GM21737 (cell line): ENCODE results near the gene EIF3F.
"Not testable (repeated sequence)": the region's sequence is repeated elsewhere in the genome, so short reads cannot be mapped to it uniquely, and the experiment has no call there.

Experiments
- ATAC-seq: cut with Tn5 transposase; IDR thresholded peaks from one replicate; pipeline ENCODE4 v1.9.1; 2021; ENCODE audit warnings: mild to moderate bottlenecking, moderate library complexity; ENCODE audit not compliant: unreplicated experiment

EIF3F gene

DNA sequence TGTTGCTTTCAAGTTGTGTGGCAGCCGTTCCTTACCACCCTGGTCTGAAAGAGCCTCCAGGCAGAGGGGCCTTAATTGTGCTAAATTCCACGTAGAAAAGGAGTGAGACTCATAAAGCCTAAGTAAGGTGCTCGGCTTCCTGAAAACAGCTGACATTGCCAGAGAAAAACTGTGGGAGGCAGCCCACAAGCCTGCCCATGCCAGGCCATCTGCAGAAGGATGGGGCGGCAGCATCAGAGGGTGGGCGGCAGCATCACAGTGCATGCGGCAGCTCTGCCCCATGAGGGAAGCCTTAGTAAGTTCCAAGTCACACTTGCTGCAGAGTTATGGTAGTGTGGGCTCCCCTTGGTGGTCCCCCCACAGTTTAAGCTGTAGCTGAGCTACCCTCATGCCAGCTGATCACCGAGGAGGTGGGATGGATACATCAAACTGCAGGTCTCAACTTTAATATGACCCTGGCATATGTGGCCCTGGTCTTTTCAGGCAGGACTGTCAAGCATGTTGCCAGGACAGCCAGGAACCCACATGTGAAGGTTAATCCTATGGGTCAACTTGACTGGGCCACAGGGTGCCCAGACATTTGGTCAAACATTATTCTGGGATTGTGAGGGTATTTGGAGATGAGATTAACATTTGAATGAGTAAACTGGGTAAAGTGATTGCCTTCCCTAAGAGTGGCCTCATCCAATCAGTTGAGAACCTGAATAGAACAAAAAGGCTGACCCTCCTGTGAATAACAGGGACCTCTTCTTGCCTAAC lies 3.1 kb upstream of the EIF3F start:
- ATAC-seq: no peak

DNA sequence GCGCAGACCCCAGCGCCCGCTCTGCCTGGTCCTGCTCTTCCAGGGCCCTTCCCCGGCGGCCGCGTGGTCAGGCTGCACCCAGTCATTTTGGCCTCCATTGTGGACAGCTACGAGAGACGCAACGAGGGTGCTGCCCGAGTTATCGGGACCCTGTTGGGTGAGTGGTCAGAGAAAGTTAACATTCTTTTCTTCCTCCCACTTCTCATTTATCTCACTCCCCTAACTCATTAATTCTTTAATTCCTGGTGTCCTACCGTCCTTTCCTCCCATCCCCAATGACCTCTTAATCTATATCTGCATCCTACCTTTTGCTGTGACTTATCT lies 385 bp downstream of the EIF3F start:
- ATAC-seq: not testable (repeated sequence)

DNA sequence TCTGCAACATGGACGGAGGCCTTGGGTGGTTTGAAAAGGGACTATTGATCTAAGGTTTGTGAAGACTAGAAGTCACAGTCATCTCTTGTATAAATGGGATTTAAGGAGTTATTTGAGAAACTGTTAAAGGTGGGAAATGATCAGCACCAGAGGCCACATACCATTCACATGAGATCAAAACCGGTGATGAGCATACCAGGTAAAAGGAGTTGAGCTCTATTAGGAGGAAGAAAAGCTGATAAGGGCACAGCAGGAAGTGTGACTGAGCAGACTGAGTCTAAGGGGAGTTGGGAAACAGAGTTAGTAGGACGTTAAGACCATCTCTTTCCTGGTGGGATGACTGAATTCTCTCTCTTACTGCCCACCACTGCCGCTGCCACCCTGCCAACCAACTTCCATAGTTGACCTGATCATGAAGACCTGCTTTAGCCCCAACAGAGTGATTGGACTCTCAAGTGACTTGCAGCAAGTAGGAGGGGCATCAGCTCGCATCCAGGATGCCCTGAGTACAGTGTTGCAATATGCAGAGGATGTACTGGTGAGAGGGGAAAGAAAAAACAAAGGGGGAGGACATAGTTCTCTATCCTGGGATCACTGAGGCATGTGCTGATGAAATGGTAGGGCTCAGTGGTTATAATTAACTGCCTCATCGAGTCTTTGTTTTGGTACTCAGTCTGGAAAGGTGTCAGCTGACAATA lies 7.6 kb downstream of the EIF3F start:
- ATAC-seq: no peak

DNA sequence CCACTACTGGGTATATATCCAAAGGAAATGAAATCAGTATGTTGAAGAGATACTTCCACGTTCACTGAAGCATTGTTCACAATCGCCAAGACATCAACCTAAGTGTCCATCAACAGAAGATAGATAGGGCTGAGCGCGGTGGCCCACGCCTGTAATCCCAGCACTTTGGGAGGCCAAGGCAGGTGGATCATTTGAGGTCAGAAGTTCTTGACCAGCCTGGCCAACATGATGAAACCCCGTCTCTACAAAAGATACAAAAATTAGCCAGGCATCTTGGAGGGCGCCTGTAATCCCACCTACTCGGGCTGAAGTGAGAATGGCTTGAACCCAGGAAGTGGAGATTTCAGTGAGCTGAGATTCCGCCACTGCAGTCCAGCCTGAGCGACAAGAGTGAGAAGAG lies 12.7 kb downstream of the EIF3F start:
- no peak for ATAC-seq

DNA sequence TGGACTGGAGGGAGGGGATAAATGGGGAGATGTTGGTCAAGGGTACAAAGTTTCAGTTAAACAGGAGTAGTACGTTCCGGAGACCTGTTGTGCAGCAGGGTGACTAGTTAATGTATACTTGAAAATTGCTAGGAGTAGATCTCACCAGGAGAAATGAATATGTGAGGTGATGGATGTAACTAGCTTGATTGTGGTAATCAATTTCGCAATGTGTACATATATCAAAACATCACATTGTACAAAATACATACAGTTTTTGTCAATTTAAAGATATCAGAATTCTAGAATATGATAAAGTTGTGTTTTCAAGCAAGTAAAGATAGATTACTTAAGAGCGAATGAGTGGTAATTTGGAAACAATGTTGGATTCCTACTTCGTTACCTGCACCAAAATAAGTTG lies 13.3 kb downstream of the EIF3F start:
- no peak for ATAC-seq

DNA sequence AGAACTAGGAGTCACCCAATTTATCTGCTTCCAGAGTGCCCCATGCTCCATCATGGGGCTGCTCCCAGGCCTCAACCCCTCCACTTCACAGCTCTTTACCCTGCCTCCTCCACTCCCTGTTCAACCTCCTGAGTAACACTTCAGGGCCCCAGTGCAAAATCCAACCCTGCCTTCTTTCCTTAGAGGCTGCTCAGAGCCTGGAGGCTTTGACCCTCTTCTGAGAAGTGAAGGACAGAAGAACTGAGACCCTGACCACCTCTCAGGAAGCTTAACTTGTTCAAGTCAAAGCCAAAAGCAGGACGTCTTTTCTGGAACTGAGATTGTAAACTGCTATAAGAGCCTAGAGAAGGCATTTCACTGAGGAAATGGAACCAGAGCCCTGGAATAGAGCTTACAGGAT lies 15.5 kb downstream of the EIF3F start:
- no peak for ATAC-seq

DNA sequence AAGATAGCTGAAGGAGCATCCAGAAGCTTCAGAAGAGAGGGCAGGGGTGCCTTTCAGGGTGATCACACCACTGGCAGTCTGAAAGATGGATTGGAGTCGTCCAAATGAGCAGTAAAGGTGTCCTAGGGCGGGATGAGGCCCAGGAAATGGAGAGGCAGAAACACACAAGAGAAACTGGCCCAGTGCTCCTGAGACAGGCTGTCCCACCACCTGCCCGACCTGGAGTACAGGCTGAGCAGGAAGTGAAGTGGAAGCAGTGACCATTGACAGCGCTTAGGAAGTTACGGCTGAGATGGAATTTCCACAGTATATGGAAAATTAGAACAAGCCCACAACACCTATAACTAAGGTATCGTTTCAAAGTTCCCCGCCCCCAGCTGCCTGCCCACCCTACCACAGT lies 16.1 kb downstream of the EIF3F start:
- ATAC-seq: no peak

DNA sequence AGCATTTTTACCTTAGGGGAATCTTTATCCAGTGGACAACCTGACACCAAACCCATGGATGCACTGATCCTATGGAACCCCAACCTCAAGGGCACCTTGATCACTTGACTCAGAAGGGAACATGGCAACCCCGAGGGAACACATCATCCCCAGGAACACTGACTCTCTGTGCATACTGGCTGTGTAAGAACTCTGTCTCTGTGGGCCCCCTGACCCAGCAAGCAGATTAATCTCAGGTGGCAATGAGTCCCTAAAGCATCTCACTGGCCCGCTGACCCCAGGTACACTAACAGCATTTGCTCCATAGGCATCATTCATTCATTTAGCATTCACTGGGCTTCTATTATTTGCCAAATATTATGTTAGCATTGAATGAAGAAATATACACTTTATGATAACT lies 16.9 kb downstream of the EIF3F start:
- no peak for ATAC-seq

DNA sequence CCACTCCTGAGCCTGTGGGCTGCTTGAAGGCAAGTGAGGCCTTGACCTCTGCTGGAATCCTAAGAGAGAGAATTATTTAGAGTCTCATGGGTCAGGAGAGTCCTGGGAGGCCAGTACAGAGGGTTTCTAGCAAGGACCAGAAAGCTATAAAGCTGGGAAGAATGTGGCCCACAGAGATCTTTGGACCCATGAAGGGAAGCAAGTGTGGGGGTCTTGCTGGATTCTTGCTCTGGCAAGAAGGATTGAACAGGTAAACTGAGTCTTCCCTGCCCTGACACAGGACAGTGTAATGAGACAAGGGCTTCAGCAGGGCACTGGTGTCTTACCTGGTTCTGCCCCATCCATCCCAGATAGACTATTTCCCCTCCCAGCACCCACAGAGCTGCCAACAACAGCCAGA lies 18.4 kb downstream of the EIF3F start:
- ATAC-seq: no peak

DNA sequence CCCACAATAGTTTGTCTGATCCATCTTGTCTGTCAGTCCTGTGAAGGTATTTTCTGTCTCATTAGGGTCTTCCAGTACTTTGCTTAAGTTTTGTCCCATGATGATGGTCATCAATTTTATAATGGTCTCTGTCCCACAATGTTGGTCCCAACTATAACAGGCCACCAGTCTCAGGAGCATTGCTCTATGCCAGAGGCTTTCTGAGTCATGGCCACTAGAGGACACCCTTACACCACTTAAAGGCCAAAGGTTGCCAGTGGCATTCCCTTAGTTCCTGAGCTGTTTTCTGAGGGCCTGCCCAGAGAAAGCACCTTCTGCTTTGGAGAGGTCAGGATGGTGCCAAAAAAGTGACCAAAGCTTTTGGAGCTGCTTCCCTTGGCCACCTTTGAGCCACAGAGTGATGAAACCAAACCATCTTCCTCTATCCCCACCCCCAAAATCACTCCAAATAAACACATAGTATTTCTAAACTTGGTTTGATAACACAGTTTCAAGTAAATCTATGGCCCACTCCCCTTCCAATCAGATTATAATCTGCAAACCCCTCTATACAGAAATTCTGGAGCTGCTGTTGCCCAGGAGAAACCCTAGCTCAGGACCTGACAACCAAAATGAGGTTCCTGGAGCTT lies 19.3 kb downstream of the EIF3F start:
- peak; percentile 58 for ATAC-seq

DNA sequence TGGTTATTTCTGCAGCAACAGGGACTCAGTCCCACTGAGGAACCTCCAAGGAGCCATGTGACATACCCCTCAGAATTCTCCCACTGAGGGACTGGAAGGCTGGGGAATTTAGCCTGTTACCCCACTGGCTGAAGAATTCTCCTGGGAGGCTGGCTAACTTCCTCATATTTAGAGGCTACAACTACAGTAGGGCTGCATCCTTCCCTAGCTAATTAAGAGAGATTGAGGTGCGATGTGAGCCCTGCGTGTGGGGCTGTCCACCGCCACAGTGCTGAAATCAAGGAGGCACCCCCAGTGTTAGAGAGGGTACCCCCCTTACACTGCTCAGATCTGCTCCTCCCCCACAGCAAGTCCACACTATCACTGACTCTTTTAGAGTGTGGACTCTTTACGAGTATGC lies 21.1 kb downstream of the EIF3F start:
- no peak for ATAC-seq

DNA sequence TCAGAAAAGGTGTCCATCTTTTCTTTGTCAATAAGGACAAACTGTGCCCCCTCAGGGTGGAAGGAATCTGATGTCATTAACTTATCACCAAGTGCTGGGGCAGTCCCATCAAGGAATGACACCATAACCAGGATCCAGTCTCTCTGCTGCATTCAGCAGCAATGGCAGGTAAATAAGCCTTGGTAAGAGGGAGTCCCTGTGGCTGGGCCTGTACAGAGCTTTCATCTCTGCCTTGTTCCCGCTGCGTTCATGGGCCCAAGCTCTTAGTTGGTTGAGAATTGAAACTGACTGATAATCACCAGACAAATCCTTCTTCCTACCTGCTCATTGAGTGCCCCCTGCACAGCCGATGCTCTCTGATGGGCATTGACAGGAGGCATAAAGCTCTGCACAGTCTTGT lies 22.7 kb downstream of the EIF3F start:
- no peak for ATAC-seq

DNA sequence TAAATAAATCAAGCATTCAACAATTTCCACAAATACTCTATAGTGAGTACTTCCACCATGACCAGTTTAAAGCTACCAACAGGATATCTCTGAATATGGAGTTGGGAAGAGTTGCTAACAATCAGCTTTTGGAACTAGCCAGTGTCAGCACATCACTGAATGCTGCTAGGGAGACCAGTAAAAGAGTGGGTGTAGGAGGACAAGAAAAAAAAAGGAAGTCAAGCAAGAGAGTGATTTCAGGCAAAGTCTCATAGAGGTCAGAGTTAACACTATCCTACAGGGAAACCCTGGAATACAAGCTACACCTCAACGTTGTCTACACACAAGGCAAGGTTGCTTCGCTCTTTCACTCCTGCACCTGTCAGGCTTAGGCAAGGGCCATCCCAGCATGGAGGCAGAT lies 24.2 kb downstream of the EIF3F start:
- ATAC-seq: no peak

DNA sequence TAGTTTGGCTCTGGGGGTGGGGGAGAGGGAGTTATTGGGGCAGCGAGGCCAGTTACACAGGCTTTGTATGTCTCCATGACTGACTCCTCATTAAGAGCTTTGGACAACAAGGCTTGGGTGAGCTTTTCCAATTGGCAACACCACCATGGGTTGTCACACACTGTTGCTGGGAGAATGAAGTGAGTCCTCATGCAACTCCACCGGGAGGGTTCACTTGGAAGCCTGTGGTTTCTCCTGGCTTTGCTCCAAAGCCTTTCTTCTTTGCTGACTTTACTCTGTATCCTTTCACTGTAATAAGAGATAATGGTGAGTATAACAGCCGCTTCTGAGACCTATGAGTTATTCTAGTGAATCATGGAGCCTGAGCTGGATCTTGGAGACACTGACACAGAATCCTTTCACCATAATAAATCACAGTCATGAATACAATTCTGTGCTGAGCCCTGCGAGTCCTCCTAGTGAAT lies 24.9 kb downstream of the EIF3F start:
- no peak for ATAC-seq

DNA sequence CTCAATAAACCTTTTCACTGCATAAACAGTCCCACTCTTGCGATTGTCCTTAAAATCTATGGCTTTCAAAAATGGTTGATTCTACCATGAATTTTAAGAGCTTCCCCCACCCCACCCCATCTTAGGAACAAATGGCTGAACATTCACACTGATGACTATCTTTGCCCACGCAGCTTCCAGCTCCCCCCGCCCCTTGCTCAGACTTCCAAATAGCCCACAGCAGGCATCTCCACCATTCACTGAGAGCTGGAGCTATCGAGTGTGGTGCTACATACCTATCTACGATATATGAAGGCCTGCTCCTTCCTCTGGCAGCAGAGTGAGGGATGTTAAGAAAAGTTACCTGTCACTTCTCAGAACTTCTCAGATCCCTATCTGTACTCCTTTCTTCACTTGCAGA lies 26.7 kb downstream of the EIF3F start:
- ATAC-seq: no peak

DNA sequence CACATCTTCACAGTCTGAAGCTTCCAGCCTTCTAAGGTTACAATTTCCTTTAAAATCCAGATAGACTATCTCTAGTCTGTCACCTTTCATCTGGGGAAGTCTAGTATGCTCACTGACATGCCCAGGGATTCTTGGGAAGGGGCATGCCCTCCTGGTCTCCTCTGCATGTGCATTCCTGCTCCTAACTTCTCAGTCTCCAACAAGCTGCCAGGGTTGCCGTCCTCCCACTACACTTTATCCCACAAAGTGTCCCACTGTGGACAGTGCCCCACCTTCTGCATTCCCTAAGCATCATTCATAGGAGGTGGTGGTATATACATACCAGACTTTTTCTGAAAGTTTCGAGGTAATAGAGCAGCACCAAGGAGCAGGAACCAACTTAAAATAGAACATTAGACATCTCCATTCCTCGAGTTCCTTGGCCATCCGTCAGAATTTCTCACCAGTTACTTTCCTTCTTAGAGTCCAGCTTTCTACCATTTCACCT lies 28.7 kb downstream of the EIF3F start:
- ATAC-seq: no peak

DNA sequence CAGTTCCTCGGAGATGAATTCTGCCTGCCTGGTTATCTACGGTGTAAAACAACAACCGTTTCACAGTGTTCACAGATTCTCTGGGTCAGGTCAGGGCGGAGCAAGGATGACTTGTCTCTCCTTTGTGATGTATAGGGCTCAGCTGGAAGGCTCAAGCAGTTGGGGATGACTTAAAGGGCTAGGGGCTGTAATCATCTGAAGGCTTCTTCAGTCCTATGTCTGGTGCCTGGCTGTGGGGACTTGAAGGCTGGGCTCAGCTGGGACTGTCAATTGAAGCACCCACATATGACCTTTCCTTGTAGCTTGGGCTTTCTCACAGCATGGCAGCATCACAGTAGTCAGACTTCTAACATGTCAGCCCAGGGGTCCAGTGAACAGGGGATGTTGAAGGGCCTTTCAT lies 29.3 kb downstream of the EIF3F start:
- ATAC-seq: no peak

DNA sequence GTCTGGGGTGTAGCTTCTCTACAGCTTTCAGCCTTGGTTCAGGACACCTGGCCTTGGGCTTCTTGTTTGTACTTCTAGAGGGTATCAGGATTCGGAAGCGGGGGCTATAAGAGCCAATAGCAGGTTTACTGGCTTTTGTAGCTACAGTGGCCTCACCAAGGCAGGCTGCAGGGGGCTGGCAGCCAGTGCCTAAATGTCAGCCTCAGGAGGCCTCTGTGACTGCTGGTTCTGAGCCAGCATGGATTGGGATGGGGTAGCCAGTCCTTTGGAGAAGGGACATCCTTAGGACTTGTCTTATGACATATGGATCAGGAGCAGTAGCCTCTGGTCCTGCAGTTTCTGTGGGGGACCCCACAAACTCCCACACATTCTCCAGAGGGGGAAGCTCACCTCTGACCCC lies 29.9 kb downstream of the EIF3F start:
- ATAC-seq: no peak

DNA sequence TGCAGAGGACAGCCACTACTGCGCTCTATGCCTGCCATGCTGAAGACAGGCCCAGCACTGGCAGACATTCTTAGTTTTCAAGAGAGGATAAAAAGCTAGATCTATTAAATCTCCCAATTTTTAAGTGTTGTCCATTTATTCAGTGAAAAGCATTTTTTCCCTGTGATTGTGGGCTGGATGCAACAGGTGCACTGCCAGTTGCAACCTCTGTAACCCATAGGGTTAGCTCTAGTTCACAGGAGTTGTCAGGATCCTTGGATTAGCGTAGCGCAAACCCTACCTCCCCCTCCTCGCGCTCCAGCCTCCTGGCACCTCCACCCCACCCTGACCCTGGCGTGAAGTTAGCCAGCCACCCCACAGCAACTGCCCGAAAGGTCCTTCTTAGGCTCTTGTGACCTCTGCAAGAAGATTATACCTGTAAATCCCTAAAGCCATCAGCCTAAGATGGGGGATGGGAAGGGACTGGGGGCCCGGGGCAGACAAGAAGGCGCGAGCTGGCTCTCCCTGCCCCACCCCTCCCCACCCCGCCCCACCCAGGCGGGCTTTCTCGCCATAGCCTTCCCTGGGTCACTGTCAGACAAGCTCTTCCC lies 30.9 kb downstream of the EIF3F start:
- no peak for ATAC-seq

DNA sequence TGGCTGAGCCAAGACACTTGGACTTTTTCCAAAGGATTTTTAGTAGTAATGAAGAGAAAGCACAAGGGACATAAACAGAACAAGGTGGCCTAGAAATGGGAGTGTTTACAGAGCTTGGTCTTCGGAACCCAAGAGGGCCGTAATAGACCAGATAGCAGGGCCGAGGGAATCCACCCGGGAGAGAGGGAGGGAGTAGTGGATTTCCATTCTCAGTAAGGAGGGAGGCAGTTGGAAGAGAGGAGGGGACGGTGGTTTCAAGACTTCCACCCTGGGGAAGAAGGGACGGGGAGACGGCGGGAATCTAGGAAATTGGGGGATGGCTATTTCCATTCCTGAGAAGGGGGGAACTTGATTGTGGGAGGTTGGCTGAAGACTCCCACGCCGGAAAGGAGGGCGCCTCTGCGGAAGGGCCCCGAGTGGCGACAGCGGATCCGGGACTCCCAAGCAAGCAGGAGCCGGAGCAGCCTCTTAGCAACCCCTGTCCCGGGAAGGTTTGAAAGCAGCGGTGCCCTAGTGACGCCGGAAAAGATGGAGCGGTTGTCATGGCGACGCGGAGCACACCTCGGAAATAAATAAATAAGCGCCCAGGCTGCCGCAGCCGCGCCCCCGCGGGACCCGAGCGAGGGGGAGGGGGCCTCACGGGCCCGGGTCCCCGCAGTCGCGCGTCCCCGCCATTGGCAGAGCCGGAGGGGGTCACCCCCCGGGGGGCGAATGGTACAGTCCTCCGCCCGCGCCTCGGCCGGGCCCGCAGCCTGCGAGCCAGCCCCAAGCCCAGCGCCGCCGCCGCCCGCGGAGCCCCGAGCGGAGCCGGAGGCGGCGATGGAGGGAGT lies 31.6 kb downstream of the EIF3F start:
- ATAC-seq: no peak
